Posterior vena cava (tissue), 2 donors: Measurements from ENCODE around the gene PMEPA1. TPM values are rescaled to one million over a fixed set of nuclear protein-coding genes. Genes with fewer than 3 reads are reported as not detected.

Source experiments
- DNase-seq: peaks from one replicate; pipeline ENCODE4 v3.0.0-alpha.2; 2020; ENCODE audit warnings: low spot score
- intact Hi-C, 2 donors: fragments of 100-400 bp; cut with DNase I; formaldehyde crosslinking; loops; one replicate each; pipeline versions ENCODE4 v1.14.1 to v1.14.2; 2022 to 2023
- total RNA-seq, 2 donors: library from RNA; stranded (reverse); fragmentation: NEBNext Ultra II Directional; extraction: Animal tissue kit (Norgen Biotek cat#: 25700); gene quantifications; one replicate each; pipeline ENCODE4 v1.2.1, GENCODE V29; 2021
- donor health status: DM: yes; HTN: yes; CAD: no.
- donor health status: DM: yes; HTN: yes; CAD: no.

The PMEPA1 gene
- total RNA-seq, 2 donors from 2014 or later, result 45.6 to 55.6 TPM

DNA sequence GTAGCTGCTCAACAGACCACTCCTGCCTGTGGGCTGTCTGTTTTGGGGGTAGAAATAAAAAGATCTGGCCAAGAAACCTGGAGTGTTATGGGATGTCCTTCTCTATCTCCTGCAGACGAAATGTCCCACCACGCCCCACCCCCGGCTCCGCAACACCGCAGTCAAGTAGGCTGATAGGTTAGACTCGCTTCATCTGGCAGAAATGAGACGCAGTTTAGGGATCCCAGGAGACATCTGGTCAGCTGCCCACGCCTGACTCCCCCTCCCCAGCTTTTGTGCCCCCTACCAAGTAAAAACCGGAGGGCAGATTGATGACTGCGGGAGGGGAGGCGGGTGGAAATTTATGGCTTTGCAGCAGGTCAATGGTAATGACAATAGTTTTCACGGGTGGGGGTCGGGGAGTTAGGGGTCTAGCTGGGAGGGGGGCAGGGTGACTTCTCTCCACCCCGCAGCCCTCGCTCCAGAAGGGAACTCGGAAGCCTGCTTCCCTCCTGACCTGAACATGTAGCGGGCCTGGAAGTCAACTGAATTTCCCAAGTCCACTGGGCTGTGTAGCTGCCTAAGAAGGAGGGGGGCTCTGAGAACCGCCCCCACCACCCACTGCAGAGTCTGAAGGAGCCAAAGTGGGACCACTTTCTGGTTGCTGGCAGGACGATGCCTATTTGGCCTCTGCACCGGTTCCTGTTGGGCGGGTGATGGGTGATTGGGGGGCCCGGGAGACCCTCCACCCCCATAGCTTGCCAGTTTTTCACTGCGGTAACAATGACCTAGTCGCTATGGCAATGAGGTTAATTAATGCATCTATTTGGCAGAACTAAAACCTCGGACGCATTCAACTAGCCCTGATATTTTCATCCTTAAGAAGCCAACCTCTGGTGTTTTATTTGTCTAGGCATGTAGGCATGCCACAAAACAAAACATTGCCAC, 25.7 kb downstream of the PMEPA1 start:
- DNase-seq, result no peak
- intact Hi-C loops, result no loop called here

DNA sequence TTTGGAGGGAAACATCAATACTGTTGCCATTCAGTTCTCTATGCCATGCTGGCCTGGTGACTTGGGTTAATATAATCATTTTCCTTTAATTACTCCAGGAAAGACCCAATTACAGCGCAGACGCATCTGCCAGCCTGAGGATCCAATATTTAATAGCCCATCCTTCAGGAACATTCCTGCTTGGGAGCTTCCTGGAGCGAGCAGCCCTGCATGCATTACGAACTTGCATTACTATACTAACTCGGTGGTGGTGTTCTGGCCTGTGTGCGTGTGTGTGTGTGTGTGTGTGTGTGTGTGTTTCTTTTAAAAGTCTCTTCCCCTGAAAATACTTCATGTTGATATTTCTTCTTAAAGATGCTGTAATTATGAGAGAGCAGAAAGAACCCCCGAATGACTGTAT, 26.5 kb downstream of the PMEPA1 start:
- no peak for DNase-seq
- intact Hi-C loops, result no loop called here

DNA sequence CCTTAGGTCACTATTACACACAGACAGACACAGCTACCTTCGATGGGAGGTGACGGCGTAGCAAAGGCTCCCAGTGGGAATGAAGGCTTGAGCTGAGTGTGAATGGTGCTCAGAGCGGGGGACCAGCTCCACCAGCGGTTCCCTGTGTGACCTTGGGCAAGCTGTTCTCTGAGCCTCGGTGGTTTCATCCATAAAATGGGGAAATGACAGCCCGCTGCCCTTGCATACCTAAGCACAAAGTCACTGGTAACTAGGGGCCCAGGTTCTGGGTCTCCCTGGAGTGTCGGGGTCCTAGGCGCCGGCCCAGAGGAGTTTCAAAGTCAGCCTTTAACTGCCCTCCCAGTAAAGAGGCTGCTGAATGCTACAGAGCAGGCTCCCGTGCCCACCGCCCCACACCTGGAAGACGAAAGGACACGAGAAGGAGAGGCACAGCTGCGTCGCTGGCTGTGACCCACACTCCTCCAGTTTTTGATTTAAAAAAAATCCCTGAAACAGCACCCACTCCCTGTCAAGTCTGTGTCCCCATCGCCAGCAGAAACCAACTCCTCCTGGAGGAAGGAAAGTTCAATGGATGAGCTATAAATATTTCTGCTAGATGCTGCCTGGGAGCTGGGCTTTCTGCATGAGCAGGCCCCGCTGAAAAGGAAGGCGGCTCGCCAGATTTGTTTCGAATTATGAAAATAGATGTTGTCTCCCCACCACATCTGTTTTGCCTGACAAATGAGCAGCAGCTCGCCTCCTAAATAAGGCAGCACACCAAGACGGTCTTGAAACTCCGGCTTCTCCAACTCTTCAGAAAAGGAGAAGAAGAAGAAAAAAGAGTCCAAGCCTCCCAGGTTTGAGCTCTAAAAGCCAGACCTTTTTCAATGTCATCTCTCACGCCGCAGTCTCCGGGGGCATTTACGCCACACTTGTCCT, 27.4 kb downstream of the PMEPA1 start:
- intact Hi-C loops, result no loop called here
- DNase-seq, result no peak

DNA sequence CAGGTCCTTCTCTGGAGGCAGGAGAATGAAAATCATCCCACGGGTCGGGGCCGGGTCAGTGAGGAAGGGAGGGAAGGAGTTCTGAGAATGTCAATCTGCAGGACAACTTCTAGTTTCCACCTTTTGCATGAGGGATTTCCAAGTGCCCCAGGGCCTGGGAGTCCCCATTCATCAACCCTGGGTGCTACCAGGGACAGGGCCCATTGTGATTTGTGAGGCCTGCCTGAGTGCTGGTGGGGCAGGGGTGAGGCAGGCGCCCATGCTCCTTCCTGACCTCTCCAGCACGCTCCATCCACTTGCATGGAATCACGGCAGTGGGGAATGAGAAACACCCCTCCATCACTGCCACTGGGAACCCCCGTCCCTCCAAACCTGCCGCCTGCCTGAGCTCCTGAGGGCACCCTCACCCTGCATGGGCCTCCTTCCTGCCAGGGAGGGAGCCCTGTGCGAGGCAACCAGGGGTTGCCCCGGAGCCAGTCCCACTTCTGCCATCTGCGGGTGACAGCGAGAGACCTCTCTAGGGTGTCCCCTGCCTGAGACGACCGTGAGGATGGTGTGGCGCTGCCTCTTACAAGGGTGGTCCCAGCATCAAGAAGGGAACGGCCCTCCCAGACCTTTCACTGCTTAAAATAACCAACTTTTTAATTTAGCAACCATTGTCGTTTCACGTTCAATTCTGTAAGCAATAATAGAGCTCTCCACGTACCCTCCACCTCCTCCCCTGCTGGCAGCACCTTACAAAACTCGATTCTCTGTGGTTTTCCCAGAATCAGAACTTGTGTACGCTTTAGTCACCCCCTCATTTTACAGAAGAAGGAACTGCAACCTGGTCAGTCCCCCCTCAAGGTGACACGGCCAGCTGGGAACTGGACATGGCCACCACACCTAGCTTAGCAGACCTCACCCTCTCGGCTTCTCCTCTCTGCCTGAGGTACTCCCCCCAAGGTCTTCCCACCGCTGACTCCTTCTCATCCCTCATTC, 28.6 kb downstream of the PMEPA1 start:
- no peak for DNase-seq
- intact Hi-C loops, result no loop called here

DNA sequence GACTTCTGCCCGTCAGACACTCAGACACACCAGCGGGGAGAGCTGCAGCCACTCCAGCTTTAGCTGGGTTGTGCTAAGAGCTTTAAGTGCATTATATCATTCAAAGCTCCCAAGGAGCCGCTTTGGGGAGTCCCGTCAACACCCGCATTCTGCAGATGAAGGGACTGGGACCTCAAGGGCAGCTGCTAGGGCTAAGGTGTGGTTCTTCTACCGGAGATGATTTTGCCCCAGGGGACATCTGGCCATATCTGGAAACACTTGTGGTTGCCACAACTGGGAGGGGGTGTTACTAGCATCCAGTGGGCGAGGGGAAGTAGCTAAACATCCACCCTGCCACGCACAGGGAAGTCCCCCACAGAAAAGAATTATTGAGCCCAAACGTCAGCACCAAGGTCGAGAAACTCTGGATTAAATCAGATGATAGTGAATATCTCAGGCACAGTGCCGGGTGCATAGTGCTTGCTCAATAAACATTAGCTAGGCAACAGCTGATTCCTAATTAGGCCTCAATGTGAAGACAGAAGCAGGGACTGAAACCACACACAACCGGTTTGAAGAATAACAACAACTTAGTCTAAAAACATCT, 29.6 kb downstream of the PMEPA1 start:
- intact Hi-C loops, result no loop called here
- no peak for DNase-seq

DNA sequence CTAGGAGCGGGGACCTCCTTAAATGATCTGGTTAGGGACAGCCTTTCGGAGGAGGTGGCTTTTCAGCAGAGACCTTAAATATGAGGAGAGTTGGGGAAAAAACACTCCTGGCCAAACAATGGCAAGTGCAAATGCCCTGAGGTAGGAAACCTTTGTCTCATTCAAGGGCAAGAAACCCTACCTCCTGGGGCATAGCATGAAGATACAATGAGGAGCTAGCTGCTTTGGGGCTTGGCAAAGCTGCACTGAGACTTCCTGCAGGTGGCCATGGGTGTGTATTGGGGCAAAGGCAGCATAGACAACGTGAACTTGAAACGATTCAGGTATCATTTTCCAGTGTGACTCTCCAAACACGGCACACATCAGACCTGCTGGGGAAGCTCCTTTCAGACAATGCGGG, 30.7 kb downstream of the PMEPA1 start:
- no peak for DNase-seq
- intact Hi-C loops, result no loop called here

DNA sequence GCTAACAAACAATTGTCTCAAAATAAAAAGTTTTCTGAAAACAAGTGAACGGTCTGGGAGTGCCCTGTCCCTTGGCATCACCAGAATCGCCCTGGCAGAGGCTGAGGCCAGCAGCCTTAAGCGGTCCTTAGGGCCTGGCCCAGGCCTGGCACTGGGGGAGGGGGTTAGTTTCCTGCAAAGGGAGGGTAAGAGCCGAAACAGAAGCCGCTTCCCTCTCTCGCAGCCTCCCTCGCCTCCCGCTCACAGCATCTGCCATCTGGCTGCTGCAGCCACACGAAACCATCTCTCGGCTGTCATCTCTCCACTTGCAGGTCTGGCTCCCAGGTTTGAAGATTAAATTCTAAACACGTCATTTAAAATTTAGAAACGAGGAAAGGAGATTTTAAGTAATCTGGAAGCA, 31.5 kb downstream of the PMEPA1 start:
- intact Hi-C loops, result no loop called here
- DNase-seq, result no peak

DNA sequence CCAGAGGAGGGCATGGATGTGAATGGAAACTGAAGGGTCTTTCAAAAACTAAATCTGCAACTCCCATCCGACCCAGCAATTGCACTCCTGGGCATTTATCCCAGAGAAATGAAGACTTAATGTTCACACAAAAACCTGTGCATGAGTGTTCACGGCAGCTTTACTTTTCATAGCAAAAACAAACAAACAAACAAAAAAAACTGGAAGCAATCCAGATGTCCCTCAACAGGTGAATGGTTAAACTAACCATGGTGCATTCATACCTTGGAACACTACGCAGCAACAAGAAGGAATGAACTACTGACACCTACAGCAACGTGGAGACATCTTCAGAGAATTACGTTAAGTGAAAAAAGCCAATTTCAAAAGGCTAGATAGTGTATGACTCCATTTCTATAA, 32.2 kb downstream of the PMEPA1 start:
- DNase-seq, result no peak
- intact Hi-C loops, result no loop called here

DNA sequence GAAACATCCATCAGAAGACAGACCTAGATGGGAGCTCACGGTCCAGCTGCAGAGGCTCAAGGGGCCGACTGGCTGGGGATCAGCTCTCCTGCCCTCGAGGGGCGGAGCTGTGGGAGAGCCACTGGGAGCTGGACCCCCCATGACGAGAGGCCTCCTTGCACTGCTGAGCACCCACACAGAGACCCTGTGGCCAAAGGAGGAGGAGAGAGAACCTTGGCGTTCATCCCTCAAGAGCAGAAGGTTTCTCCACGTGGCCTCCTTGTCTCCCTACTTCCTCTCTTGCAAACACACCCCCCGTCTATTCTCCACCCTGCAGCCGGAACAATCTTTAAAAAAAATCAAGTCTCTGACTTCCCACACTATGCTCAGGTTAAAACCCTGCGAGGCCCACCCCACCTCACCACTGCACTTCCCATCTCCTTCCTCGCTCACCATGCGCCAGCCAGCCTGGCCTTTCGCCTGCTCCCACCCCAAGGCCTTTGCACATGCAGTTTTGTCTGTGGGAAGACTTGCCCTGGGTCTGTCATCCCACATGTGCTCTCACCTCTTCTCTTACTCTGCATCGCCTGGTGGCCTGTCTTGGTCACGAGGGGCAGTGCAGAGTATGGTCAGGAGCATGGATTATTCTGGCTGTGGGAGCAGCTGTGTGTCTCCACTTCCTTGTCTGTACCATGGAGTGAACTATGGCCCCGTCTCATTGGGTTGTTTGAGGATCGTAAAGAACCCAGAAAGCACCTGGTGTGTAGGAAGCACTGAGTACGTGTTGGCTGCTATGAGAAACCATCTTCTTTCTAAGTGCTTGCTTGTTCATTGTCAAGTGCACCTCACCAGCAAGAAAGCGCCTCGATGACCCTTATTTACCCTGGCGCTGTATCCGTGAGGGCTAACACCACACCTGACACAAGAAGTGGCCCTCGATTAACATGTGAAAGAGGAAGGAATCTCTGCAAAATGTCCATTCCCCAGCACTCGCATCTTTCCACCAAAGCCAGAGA, 32.9 kb downstream of the PMEPA1 start:
- intact Hi-C loops, result no loop called here
- no peak for DNase-seq

DNA sequence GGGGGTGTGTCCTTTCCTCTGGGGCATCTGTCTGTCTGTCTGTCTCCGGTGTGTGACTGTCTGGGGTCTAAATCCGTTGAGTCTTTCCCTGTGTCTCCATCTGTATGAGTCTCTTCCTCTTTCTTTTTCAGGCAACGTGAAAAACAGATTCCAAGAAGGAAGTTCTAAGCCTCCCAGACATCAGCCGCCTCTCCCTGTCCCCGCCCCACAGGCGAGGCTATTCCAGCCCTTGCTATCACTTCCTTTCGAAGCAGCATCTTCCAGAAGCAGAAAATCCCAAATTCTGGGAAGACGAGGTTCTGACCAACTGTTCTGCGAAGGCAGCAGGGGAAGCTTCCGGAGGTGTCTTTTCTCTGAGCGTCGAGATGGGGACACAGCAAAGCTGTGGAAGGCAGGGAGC, 34.0 kb downstream of the PMEPA1 start:
- no peak for DNase-seq
- intact Hi-C loops, result no loop called here

DNA sequence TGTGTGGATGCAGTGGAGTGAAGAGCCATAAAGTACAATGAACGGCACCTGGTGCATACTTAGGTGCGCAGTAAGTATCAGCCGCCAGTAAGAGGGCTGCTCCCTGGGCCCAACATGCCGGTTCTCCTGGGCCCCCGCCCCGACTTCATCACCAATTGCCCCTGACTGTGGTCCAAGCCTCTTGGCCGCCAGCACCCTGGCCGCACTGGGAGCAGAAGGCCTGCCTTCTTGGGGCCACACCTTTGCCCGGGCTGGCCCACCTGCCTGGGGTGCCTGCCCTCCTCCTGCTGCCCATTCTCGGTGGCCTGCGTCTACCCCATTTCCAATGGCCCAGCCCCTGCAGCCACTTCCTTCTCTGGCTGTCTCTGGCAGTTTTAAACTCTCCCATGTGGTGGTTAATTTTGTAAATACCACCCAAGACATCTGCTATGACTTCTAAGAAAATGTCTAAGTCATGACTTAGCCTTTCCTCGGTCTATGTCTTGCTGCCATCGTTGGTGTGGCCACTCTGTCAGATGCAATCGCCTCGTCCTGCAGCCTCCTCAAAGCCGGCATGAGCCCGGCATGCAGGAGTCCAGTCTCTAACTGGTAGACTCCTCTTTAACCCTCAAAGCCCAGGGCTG, 36.8 kb downstream of the PMEPA1 start:
- intact Hi-C loops, result loop anchor here in 1 of 2 donors (5.0 kb wide), 1 partner anchor 936 kb away; no protein-coding TSS in a partner anchor

DNA sequence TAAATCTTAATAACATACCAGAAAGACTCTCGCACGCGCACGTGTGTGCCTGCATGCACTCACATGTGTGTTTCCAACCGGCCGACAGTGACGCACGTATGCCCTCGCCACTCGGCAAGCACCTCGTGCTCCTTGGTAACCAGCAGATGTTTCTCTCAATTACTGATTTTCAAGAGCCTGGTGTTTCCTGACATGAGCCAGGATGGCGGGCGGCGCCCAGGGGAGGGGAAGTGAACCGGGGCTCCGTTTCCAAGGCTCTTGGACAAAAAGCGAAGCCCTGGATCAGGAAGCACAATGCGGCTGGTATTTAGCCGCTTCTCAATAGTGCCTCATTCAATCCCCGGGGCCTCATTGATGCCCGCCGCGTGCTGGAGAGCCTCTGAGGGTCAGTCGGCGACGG, 37.7 kb downstream of the PMEPA1 start:
- intact Hi-C loops, result loop anchor here in 1 of 2 donors (5.0 kb wide), 1 partner anchor 935 kb away; no protein-coding TSS in a partner anchor
- peak; percentile 89 for DNase-seq

More for the DNA sequence above, 36.8 kb downstream of the PMEPA1 start:
- no peak for DNase-seq

DNA sequence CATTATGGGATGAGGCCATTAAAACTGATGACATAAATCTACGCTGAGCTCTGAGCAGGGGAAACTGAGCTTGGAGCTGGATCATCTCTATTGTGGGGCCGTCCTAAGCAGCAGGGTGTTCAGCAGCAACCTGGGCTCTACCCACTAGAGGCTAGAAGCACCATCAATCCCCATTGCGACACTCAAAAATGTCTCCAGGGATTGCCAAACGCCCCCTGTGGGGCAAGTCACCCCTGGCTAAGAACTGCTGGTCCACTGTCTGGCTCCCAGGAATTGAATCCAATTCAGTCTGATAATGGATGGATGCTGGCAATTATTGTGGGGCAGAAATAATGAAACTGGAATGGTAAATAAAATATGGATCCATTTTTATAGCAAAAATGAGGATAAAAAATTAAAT, 38.2 kb downstream of the PMEPA1 start:
- intact Hi-C loops, result loop anchor here in 1 of 2 donors (5.0 kb wide), 1 partner anchor 934 kb away; no protein-coding TSS in a partner anchor
- no peak for DNase-seq

DNA sequence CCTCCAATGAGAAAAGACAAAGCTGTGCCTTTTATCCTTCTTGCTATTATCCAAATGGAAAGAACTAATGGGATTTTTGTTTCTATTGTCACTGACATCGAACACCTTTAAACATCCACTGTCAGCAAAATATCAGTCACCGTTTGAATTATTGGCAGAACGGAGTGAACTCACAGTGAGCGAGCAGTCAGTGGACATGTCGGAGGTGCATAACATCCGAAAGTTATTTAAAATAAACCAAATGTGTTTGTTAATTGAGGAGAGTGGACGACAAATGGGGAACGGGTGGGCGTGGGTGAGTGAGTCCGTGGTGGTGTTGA, 38.8 kb downstream of the PMEPA1 start:
- DNase-seq, result no peak
- intact Hi-C loops, result loop anchor here in 1 of 2 donors (5.0 kb wide), 1 partner anchor 934 kb away; no protein-coding TSS in a partner anchor

DNA sequence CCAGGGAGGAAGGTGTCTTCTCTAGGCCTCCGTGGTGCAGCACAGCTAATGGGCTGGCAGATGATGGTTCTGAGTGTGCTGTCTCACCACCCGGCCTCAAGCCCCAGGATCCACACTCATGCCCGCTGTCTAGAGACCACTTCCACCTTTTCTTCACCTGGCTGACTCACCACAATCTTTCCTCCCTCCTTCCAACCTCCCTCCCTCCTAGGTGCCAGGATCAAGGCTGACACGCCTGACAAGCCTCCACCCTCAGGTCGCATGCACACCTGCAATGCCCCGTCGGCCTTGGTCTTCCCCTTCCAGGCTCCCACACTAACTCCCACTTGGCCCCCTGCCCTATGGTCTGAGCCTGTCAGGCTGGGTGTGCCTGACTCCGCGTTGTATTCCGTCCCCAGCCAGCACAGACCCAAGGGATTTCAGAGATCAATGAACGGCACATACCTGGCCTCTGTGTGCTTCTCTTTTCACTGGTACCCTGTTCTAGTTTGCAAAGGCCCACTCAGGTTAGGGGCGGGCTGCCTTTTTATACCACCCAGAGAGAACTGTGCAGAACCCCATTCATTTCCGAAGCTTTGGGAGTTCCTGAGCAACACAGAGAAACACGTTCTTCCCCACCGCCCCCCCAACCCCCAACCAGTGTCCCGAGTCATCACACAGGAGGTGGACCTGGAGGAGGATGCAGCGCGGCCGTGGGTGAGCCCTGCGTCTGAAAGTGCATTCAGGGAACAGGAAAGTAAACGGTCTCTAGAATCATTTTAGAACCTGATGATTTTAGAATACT, 39.3 kb downstream of the PMEPA1 start:
- DNase-seq, result no peak
- intact Hi-C loops, result loop anchor here in 1 of 2 donors (5.0 kb wide), 1 partner anchor 933 kb away; no protein-coding TSS in a partner anchor

DNA sequence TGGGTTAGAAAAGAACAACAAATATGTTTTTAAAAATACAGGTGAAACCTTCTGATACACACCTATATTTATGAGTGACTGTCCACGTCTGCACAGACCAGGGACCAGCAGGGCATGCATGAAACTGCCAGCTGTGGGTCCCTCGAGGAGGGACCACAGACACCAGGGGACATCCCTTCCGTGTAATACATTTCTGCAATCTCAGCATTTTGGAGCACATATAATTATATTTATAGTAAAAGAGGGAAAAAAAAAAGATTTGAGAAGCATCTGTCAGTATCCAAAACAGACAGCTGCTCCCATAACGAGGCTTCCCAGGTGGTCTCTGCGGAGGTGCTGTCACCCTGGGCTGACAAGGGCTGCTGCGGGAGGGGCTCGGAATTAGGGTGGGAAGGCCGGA, 40.2 kb downstream of the PMEPA1 start:
- no peak for DNase-seq
- intact Hi-C loops, result loop anchor here in 1 of 2 donors (5.0 kb wide), 1 partner anchor 932 kb away; no protein-coding TSS in a partner anchor
